ENCODE measurements around the gene EREG. TPM values are rescaled to one million over a fixed set of nuclear protein-coding genes. Genes with fewer than 3 reads are reported as not detected.

EREG gene
- total and polyA plus RNA-seq, 12 donors = 0.08 to 1.4 (median 0.30) TPM; not detected in 8

DNA sequence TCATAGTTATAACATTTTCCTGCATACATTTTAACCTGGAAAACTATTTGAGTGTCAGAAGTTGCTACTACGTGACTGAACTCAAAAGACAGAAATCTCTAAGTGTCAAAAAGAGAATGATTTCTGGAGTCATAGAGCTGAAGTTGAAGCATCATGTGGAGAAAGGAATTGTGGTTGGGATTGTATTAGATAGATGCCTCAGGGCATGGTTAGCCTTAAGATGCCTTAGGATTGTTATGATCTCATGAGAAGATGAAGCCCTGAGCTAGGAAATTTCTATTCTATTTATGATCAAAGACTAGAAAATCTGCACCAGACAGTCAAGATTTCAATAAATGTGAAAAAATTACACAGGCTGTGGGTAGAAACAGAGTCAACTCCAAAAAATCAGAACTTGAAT, 36.4 kb upstream of the EREG start:
- DNase-seq = no peak
- H3K4me3 ChIP-seq = no peak overlapping the region
- no peak overlapping the region for H3K27ac ChIP-seq
- intact Hi-C loops (cut with DNase I) = no loop called here
- H3K4me1 ChIP-seq (replicated peaks in 1 of 2) = no peaks in the 10 kb centered on the region
- peaks cover 5% of the 10 kb centered on the region for H3K27me3 ChIP-seq
- H3K36me3 ChIP-seq (replicated peaks in 1 of 2) = no peaks in the 10 kb centered on the region
- 79 to 87% (median 85%) methylated on average over 1 of the region's 1 CpG for WGBS, 4 donors
- TF ChIP-seq POLR2A (IDR thresholded peaks at IDR 0.05) = no peak
- TF ChIP-seq, protein P1, sequence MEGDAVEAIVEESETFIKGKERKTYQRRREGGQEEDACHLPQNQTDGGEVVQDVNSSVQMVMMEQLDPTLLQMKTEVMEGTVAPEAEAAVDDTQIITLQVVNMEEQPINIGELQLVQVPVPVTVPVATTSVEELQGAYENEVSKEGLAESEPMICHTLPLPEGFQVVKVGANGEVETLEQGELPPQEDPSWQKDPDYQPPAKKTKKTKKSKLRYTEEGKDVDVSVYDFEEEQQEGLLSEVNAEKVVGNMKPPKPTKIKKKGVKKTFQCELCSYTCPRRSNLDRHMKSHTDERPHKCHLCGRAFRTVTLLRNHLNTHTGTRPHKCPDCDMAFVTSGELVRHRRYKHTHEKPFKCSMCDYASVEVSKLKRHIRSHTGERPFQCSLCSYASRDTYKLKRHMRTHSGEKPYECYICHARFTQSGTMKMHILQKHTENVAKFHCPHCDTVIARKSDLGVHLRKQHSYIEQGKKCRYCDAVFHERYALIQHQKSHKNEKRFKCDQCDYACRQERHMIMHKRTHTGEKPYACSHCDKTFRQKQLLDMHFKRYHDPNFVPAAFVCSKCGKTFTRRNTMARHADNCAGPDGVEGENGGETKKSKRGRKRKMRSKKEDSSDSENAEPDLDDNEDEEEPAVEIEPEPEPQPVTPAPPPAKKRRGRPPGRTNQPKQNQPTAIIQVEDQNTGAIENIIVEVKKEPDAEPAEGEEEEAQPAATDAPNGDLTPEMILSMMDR (IDR thresholded peaks at IDR 0.05) = no peak
- H3K9me3 ChIP-seq (replicated peaks in 1 of 3) = no peaks in the 10 kb centered on the region

DNA sequence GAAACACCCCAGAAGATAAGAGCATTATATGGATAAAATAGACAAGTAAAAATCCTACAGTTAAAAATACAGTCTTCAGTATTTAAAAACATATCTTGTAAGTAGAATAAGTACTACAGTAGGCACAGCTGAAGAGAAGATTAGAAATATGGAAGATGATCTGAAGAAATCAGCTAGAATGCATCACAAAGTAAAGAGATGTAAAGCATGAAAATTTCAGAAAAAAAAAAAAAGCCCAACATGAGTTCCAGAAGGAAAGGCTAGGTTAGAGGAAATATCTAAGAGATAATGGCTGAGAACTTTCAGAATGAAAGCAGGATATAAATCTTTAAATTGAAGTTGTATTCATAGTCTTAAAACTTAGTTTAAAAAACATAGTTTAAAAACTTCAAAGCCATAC, 35.6 kb upstream of the EREG start:
- intact Hi-C loops (cut with DNase I) = no loop called here
- peaks cover 5% of the 10 kb centered on the region for H3K27me3 ChIP-seq
- no peaks in the 10 kb centered on the region for H3K36me3 ChIP-seq (replicated peaks in 1 of 2)
- no peak overlapping the region for H3K4me3 ChIP-seq
- TF ChIP-seq POLR2A (IDR thresholded peaks at IDR 0.05) = no peak
- TF ChIP-seq, protein P1 (IDR thresholded peaks at IDR 0.05) = no peak
- H3K9me3 ChIP-seq (replicated peaks in 1 of 3) = no peaks in the 10 kb centered on the region
- H3K27ac ChIP-seq = no peak overlapping the region
- H3K4me1 ChIP-seq (replicated peaks in 1 of 2) = no peaks in the 10 kb centered on the region
- no peak for DNase-seq

DNA sequence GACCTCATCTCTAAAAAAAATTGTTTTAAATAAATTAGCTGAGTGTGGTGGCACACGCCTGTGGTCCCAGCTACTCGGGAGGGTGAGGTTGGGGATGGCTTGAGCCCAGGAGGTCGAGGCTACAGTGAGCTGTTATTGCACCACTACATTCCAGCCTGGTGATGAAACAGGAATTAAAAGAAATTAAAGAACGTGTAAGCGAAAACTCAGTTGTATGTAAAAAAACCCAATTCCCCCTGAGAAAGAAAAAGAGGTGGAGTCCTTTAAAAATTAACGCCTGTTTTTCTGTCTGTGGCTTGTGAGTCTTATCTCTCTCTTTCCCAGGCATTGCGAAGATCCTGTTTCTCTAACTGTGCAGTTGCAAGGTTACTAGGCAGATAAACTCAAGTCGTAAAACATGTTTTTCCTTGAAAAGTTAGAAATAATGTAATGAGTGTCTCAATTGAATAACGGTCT, 34.6 kb upstream of the EREG start:
- intact Hi-C loops (cut with DNase I) = no loop called here
- Histone ChIP-seq H3K36me3 (replicated peaks in 1 of 2) (no peaks in the 10 kb centered on the region), H3K4me1 (replicated peaks in 1 of 2) (no peaks in the 10 kb centered on the region), H3K27ac (no peak overlapping the region), H3K27me3 (peaks cover 5% of the 10 kb centered on the region), H3K4me3 (no peak overlapping the region), H3K9me3 (replicated peaks in 1 of 3) (no peaks in the 10 kb centered on the region)
- WGBS, 4 donors = 39 to 48% (median 44%) methylated on average over 9 of the region's 9 CpGs
- TF ChIP-seq, protein P1 (IDR thresholded peaks at IDR 0.05) = no peak
- no peak for TF ChIP-seq POLR2A (IDR thresholded peaks at IDR 0.05)
- DNase-seq = no peak

DNA sequence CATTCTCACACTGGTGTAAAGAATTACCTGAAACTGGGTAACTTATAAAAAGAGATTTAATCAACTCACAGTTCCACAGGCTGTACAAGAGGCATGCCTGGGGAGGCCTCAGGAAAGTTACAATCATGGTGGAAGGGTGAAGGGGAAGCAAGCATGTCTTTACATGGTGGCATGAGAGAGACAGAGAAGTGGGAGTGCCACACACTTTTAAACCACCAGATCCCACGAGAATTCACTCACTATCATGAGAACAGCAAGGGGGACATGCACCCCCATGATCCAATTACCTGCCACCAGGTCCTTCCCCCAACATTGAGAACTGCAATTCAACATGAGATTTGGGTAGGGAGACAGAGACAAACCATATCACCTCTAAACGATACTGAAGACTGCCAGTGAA, 33.7 kb upstream of the EREG start:
- H3K4me1 ChIP-seq (replicated peaks in 1 of 2) = no peaks in the 10 kb centered on the region
- TF ChIP-seq, protein P1 (IDR thresholded peaks at IDR 0.05) = no peak
- no peak for TF ChIP-seq POLR2A (IDR thresholded peaks at IDR 0.05)
- DNase-seq = no peak
- no peak overlapping the region for H3K27ac ChIP-seq
- WGBS, 4 donors = 63 to 82% (median 70%) methylated on average over 2 of the region's 2 CpGs
- no peak overlapping the region for H3K4me3 ChIP-seq
- H3K27me3 ChIP-seq = no peaks in the 10 kb centered on the region
- no peaks in the 10 kb centered on the region for H3K36me3 ChIP-seq (replicated peaks in 1 of 2)
- no peaks in the 10 kb centered on the region for H3K9me3 ChIP-seq (replicated peaks in 1 of 3)
- intact Hi-C loops (cut with DNase I) = no loop called here
